Mesothelial cell of epicardium (in vitro differentiated cells): ENCODE measurements around the gene CIBAR2. TPM values are rescaled to one million over a fixed set of nuclear protein-coding genes. Genes with fewer than 3 reads are reported as not detected.

Experiments
- DNase-seq, 2 experiments: peaks; one replicate each; pipeline ENCODE4 v3.0.0; 2021; ENCODE audit warnings: low spot score in 2 of 2; ENCODE audit not compliant: unreplicated experiment in 2 of 2
- H3K27ac Mint-ChIP-seq: 2 replicates; pipeline ENCODE4 v1.8.0; 2021; ENCODE audit warnings: mixed read lengths
- H3K27me3 Mint-ChIP-seq: 2 replicates; pipeline ENCODE4 v1.8.0; 2021; ENCODE audit warnings: low read depth, mixed read lengths
- H3K36me3 Mint-ChIP-seq: 2 replicates; pipeline ENCODE4 v1.8.0; 2021; ENCODE audit warnings: mixed read lengths
- H3K4me1 Mint-ChIP-seq: 2 replicates; pipeline ENCODE4 v1.8.0; 2021; ENCODE audit warnings: mixed read lengths
- H3K4me3 Mint-ChIP-seq: 2 replicates; pipeline ENCODE4 v1.8.0; 2021; ENCODE audit warnings: mild to moderate bottlenecking, moderate library complexity, mixed read lengths
- H3K9me3 Mint-ChIP-seq: 2 replicates; pipeline ENCODE4 v1.8.0; 2021; ENCODE audit warnings: mixed read lengths
- CTCF ChIP-seq: fragments of 200-600 bp; sonication (generic); IDR thresholded peaks from one replicate; pipeline ENCODE4 v1.5.0; 2021; ENCODE audit warnings: antibody characterized with exemption; ENCODE audit not compliant: unreplicated experiment
- total RNA-seq: library from RNA; stranded (reverse); gene quantifications from 3 replicates; pipeline ENCODE4 v1.2.1, GENCODE V29; 2021

Gene CIBAR2
- total RNA-seq, 1 donor from 2014 or later, result not detected

DNA sequence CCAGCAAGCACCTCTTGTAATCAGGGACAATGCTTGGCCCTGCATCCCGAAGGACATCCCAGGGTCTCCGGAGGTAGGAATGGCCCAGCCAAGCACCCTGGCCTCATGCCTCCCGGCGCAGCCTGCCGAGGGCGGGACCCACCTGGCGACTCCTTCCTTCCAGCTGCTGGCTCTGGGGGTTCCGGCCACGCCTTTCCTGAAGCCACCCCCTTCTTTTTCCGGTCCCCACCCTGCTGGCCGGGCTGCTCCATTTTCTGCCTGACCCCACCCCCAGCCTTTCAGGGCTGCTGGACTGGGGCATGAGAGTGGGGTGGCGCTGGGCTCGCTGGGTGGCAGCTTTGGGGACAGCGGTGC is 22.5 kb upstream of the CIBAR2 start:
- TF ChIP-seq CTCF, result no peak

DNA sequence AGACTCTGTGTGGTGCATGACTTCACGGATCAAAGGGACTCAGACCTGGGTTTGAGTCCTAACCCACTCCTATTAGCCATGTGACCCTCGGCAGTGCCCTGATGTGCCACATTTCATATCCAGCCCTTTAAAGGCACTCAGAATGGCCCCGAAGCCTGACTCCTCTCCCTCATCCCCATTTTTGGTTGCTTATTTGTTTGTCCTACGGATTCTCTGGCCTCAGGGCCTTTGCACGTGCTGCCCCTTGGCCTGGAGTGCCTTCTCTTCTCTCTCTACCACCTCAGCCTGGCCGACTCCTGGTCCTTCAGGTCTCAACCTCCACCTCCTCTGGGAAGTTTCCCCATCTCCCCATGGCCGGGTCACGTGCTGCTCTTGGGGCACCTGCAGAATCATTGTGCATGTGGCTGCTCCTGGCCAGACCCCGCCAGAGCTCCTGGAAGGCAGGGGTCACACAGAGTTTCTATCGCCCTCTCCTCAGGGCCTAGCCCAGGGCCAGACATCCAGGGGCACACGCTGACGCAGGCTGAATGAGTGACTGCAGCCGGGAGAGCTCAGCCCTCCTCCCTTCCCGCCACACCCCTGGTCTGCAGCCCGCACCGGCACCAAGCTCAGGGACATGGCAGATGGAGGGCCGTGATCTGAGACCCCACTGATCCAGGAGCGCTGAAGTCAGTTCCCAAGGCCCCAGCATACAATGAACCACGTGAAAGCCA is 22.0 kb upstream of the CIBAR2 start:
- Mint-ChIP-seq H3K27me3 (peaks cover 2% of the 10 kb centered on the region), H3K4me1 (peaks cover 39% of the 10 kb centered on the region), H3K36me3 (no peaks in the 10 kb centered on the region), H3K27ac (no peak overlapping the region), H3K4me3 (no peak overlapping the region), H3K9me3 (no peaks in the 10 kb centered on the region)
- TF ChIP-seq CTCF, result no peak
- DNase-seq, result no peak

More for the DNA sequence above, 22.5 kb upstream of the CIBAR2 start:
- H3K4me1 Mint-ChIP-seq, result peaks cover 33% of the 10 kb centered on the region
- H3K27me3 Mint-ChIP-seq, result peaks cover 2% of the 10 kb centered on the region
- H3K9me3 Mint-ChIP-seq, result no peaks in the 10 kb centered on the region
- no peak overlapping the region for H3K4me3 Mint-ChIP-seq
- DNase-seq, result no peak
- no peak overlapping the region for H3K27ac Mint-ChIP-seq
- no peaks in the 10 kb centered on the region for H3K36me3 Mint-ChIP-seq

- Mint-ChIP-seq H3K4me3 (no peak overlapping the region), H3K4me1 (peaks cover 34% of the 10 kb centered on the region), H3K27ac (no peak overlapping the region), H3K36me3 (no peaks in the 10 kb centered on the region), H3K9me3 (no peaks in the 10 kb centered on the region), H3K27me3 (peaks cover 2% of the 10 kb centered on the region)
- no peak for DNase-seq
- TF ChIP-seq CTCF, result no peak
Observed at GRCh38 chr16:85133290-85133599, 21.0 kb upstream of the CIBAR2 start.

GRCh38 chr16:85132456-85133289 is 20.4 kb upstream of the CIBAR2 start:
- peaks cover 2% of the 10 kb centered on the region for H3K27me3 Mint-ChIP-seq
- H3K4me1 Mint-ChIP-seq, result peaks cover 28% of the 10 kb centered on the region
- H3K9me3 Mint-ChIP-seq, result no peaks in the 10 kb centered on the region
- no peak for DNase-seq
- no peak overlapping the region for H3K27ac Mint-ChIP-seq
- H3K4me3 Mint-ChIP-seq, result no peak overlapping the region
- no peaks in the 10 kb centered on the region for H3K36me3 Mint-ChIP-seq
- no peak for TF ChIP-seq CTCF

GRCh38 chr16:85130705-85131028 is 18.4 kb upstream of the CIBAR2 start:
- no peaks in the 10 kb centered on the region for H3K27me3 Mint-ChIP-seq
- no peak for TF ChIP-seq CTCF
- no peaks in the 10 kb centered on the region for H3K9me3 Mint-ChIP-seq
- H3K4me3 Mint-ChIP-seq, result no peak overlapping the region
- no peaks in the 10 kb centered on the region for H3K36me3 Mint-ChIP-seq
- no peak for DNase-seq
- peaks cover 32% of the 10 kb centered on the region for H3K4me1 Mint-ChIP-seq
- H3K27ac Mint-ChIP-seq, result peak overlapping the region; percentile 87
